GM21529 (cell line): ENCODE results near the gene PIP4K2B.
"Not testable (repeated sequence)": the region's sequence is repeated elsewhere in the genome, so short reads cannot be mapped to it uniquely, and the experiment has no call there.

Experiments
- ATAC-seq: cut with Tn5 transposase; IDR thresholded peaks from one replicate; pipeline ENCODE4 v1.9.1; 2021; ENCODE audit not compliant: unreplicated experiment

PIP4K2B gene

GRCh38 chr17:38799501-38800236 lies at the start of gene PIP4K2B:
PIP4K2B (minus strand) TSS chr17:38799556; CDS start chr17:38799424, 132 bp downstream.
- peak; percentile 80 for ATAC-seq

- ATAC-seq, result no peak
These were observed 49.2 kb upstream of the PIP4K2B start for GRCh38 chr17:38848557-38848891.

- no peak for ATAC-seq
These were observed 45.0 kb upstream of the PIP4K2B start for GRCh38 chr17:38844261-38844757.

- ATAC-seq, result no peak
These were observed 26.4 kb upstream of the PIP4K2B start for GRCh38 chr17:38825762-38826247.

- peak; percentile 74 for ATAC-seq
These were observed 25.8 kb upstream of the PIP4K2B start, which contains the start of gene CWC25 for GRCh38 chr17:38824899-38825761. CWC25 (minus strand) TSS chr17:38825321; CDS start chr17:38825183, 138 bp downstream.

GRCh38 chr17:38815576-38816193 lies 16.3 kb upstream of the PIP4K2B start:
- ATAC-seq, result no peak

- ATAC-seq, result no peak
These were observed 10.5 kb upstream of the PIP4K2B start for GRCh38 chr17:38809828-38810227.

GRCh38 chr17:38800237-38800760 lies 943 bp upstream of the PIP4K2B start:
- no peak for ATAC-seq

- ATAC-seq, result peak; percentile 28
These were observed 499 bp downstream of the PIP4K2B start for GRCh38 chr17:38798614-38799500.

GRCh38 chr17:38797828-38798227 lies 1.5 kb downstream of the PIP4K2B start:
- no peak for ATAC-seq

GRCh38 chr17:38797158-38797490 lies 2.2 kb downstream of the PIP4K2B start:
- no peak for ATAC-seq

GRCh38 chr17:38796451-38797157 lies 2.8 kb downstream of the PIP4K2B start:
- no peak for ATAC-seq

- ATAC-seq, result no peak
These were observed 5.1 kb downstream of the PIP4K2B start for GRCh38 chr17:38794221-38794620.

- no peak for ATAC-seq
These were observed 8.2 kb downstream of the PIP4K2B start for GRCh38 chr17:38791162-38791561.

- not testable (repeated sequence) for ATAC-seq
These were observed 9.1 kb downstream of the PIP4K2B start for GRCh38 chr17:38790148-38790707.

- no peak for ATAC-seq
These were observed 10.2 kb downstream of the PIP4K2B start for GRCh38 chr17:38789185-38789584.

- ATAC-seq, result not testable (repeated sequence)
These were observed 11.4 kb downstream of the PIP4K2B start for GRCh38 chr17:38787999-38788398.

- ATAC-seq, result no peak
These were observed 13.0 kb downstream of the PIP4K2B start for GRCh38 chr17:38786372-38786771.

GRCh38 chr17:38783227-38783626 lies 16.1 kb downstream of the PIP4K2B start:
- ATAC-seq, result no peak
